A549 (cell line): ENCODE data around the gene LEPROT.

ENCODE experiments used
- CHD4 ChIP-seq: fragments of 200-600 bp; sonication (generic); IDR thresholded peaks from 2 replicates; pipeline ENCODE4 v1.6.1; 2016; ENCODE audit warnings: antibody characterized with exemption, mild to moderate bottlenecking, borderline replicate concordance
- HDAC2 ChIP-seq: fragments of 200-600 bp; sonication (generic); IDR thresholded peaks from 2 replicates; pipeline ENCODE4 v1.6.1; 2016
- POLR2A ChIP-seq: IDR thresholded peaks from 2 replicates; pipeline ENCODE4 v1.6.1; 2012; ENCODE audit warnings: mild to moderate bottlenecking, low read length
- TF ChIP-seq, protein P1 (sequence below): IDR thresholded peaks from 2 replicates; pipeline ENCODE4 v1.6.1; 2012
- TF ChIP-seq, protein P2 (sequence below): fragments of >200 bp; sonication (Bioruptor Twin); formaldehyde crosslinking; IDR thresholded peaks from 3 replicates; pipeline ENCODE4 v1.5.1; 2016

DNA sequence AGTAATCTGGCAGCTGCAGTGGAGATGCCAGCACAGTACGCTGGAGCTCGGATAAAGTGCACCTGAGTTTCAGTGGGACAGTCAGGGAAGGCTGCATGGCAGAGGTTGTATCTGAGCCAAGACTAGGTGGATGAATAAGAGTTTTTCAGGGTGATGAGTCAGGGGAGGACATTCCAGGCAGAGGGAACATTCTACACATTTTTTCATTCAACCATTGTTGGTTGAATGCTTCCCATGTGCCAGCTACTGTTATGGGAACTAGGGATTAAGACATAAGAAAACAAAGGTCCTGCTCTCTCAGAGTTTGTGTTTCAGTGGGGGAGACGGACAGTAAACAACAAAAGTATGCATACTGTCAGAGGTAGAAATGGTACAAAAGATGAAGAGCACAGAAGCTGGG is 5.2 kb downstream of the LEPROT start:
- TF ChIP-seq POLR2A (no peak), CHD4 (no peak), HDAC2 (no peak)
- TF ChIP-seq, protein P1, sequence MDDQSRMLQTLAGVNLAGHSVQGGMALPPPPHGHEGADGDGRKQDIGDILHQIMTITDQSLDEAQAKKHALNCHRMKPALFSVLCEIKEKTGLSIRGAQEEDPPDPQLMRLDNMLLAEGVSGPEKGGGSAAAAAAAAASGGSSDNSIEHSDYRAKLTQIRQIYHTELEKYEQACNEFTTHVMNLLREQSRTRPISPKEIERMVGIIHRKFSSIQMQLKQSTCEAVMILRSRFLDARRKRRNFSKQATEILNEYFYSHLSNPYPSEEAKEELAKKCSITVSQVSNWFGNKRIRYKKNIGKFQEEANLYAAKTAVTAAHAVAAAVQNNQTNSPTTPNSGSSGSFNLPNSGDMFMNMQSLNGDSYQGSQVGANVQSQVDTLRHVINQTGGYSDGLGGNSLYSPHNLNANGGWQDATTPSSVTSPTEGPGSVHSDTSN, result no peak
- TF ChIP-seq, protein P2, sequence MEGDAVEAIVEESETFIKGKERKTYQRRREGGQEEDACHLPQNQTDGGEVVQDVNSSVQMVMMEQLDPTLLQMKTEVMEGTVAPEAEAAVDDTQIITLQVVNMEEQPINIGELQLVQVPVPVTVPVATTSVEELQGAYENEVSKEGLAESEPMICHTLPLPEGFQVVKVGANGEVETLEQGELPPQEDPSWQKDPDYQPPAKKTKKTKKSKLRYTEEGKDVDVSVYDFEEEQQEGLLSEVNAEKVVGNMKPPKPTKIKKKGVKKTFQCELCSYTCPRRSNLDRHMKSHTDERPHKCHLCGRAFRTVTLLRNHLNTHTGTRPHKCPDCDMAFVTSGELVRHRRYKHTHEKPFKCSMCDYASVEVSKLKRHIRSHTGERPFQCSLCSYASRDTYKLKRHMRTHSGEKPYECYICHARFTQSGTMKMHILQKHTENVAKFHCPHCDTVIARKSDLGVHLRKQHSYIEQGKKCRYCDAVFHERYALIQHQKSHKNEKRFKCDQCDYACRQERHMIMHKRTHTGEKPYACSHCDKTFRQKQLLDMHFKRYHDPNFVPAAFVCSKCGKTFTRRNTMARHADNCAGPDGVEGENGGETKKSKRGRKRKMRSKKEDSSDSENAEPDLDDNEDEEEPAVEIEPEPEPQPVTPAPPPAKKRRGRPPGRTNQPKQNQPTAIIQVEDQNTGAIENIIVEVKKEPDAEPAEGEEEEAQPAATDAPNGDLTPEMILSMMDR, result no peak
